Esophagus squamous epithelium (tissue), 5 donors: Measurements from ENCODE around the gene CDK11B. TPM values are rescaled to one million over a fixed set of nuclear protein-coding genes. Genes with fewer than 3 reads are reported as not detected.
A peak's percentile ranks its signal among the peaks of the same experiment; 100 is the strongest.

ENCODE experiments used
- DNase-seq: peaks from one replicate; lab custom pipeline; 2025; lab: John Stamatoyannopoulos, UW
- H3K27ac ChIP-seq, 4 donors: fragments of 200-600 bp; sonication (generic); one replicate each; pipeline ENCODE4 v1.5.1; 2016 to 2019; ENCODE audit warnings: mild to moderate bottlenecking in 1 of 4
- H3K27me3 ChIP-seq, 4 donors: fragments of 200-600 bp; sonication (generic); 1 replicate in 3 of 4; 2 replicates in 1 of 4; pipeline versions ENCODE4 v1.5.1 to v1.6.0; 2017 to 2021; ENCODE audit warnings: antibody characterized with exemption in 1 of 4
- H3K36me3 ChIP-seq, 3 donors: fragments of 200-600 bp; sonication (generic); one replicate each; pipeline ENCODE4 v1.5.1; 2016 to 2019
- H3K4me1 ChIP-seq, 3 donors: fragments of 200-600 bp; sonication (generic); one replicate each; pipeline ENCODE4 v1.5.1; 2017 to 2019
- H3K4me3 ChIP-seq, 4 donors: fragments of 200-600 bp; sonication (generic); 1 replicate in 3 of 4; 2 replicates in 1 of 4; pipeline ENCODE4 v1.5.1; 2016 to 2019; ENCODE audit warnings: mild to moderate bottlenecking in 2 of 4, moderate library complexity in 1 of 4
- H3K9me3 ChIP-seq, 3 donors: fragments of 200-600 bp; sonication (generic); one replicate each; pipeline ENCODE4 v1.5.1; 2016 to 2019
- CTCF ChIP-seq, 6 experiments: fragments of 450-650 bp in 4 of 6; fragments of 200-600 bp in 2 of 6; sonication (generic) in 2 of 6; IDR thresholded peaks; one replicate each; pipeline ENCODE4 v1.5.1; 2016 to 2019; ENCODE audit warnings: antibody characterized with exemption in 6 of 6, mild to moderate bottlenecking in 4 of 6, moderate library complexity in 4 of 6
- POLR2A ChIP-seq, 4 donors: fragments of 450-650 bp; IDR thresholded peaks; one replicate each; pipeline ENCODE4 v1.6.1; 2017; ENCODE audit warnings: antibody characterized with exemption in 4 of 4, mild to moderate bottlenecking in 4 of 4, moderate library complexity in 3 of 4
- WGBS, 2 donors: methylation state at CpG; one replicate each; pipeline ENCODE4 v1.1.5; 2018; 5-methylcytosine and 5-hydroxymethylcytosine counted together
- intact Hi-C: fragments of 100-400 bp; cut with DNase I; formaldehyde crosslinking; loops from one replicate; pipeline ENCODE4 v1.15.0; 2022
- total RNA-seq, 4 donors: library from RNA; depleted of rRNA; stranded (reverse); fragments of >200 nt; gene quantifications; one replicate each; pipeline ENCODE4 v1.1.0, GENCODE V29; 2016
- donor health status: DM: yes; HTN: yes; CAD: no.

Gene CDK11B
- total RNA-seq, 4 donors from 2014 or later, result 10.1 to 17.2 (median 13.7) TPM

GRCh38 chr1:1625404-1625775 lies 33.4 kb downstream of the CDK11B start:
- H3K4me3 ChIP-seq, result no peak overlapping the region
- peaks cover 0 to 26% (median 0%) of the 10 kb centered on the region in 3 donors for H3K36me3 ChIP-seq
- no peak for TF ChIP-seq CTCF (IDR thresholded peaks at IDR 0.05)
- TF ChIP-seq POLR2A (IDR thresholded peaks at IDR 0.05), result no peak
- H3K27ac ChIP-seq, result no peak overlapping the region
- H3K9me3 ChIP-seq, result no peaks in the 10 kb centered on the region
- intact Hi-C loops, result no loop called here
- WGBS, 2 donors, result 90% methylated on average over 7 of the region's 28 CpGs; no CpG with 5 or more reads in 1 of the 2 donors
- peaks cover 0 to 18% (median 0%) of the 10 kb centered on the region in 4 donors for H3K27me3 ChIP-seq
- DNase-seq, result no peak
- peaks cover 10 to 74% (median 21%) of the 10 kb centered on the region in 3 donors for H3K4me1 ChIP-seq

GRCh38 chr1:1624443-1625403 lies 34.1 kb downstream of the CDK11B start:
- DNase-seq, result no peak
- intact Hi-C loops, result no loop called here
- Histone ChIP-seq H3K27ac (peak overlapping the region in 1 of 4 donors; percentile 2), H3K36me3 (peaks cover 0 to 30% (median 0%) of the 10 kb centered on the region in 3 donors), H3K27me3 (peaks cover 0 to 12% (median 0%) of the 10 kb centered on the region in 4 donors), H3K4me3 (no peak overlapping the region), H3K4me1 (peaks cover 10 to 70% (median 21%) of the 10 kb centered on the region in 3 donors), H3K9me3 (no peaks in the 10 kb centered on the region)
- 73 to 91% methylated on average over 12 to 14 of the region's 38 CpGs for WGBS, 2 donors
- no peak for TF ChIP-seq POLR2A (IDR thresholded peaks at IDR 0.05)
- TF ChIP-seq CTCF (IDR thresholded peaks at IDR 0.05), result no peak

GRCh38 chr1:1623631-1624442 lies 35.0 kb downstream of the CDK11B start:
- no peak overlapping the region for H3K27ac ChIP-seq
- H3K4me3 ChIP-seq, result no peak overlapping the region
- peaks cover 0 to 3% (median 0%) of the 10 kb centered on the region in 4 donors for H3K27me3 ChIP-seq
- H3K4me1 ChIP-seq, result peaks cover 10 to 65% (median 13%) of the 10 kb centered on the region in 3 donors
- TF ChIP-seq CTCF (IDR thresholded peaks at IDR 0.05) (no peak), POLR2A (IDR thresholded peaks at IDR 0.05) (no peak)
- no peaks in the 10 kb centered on the region for H3K9me3 ChIP-seq
- DNase-seq, result no peak
- intact Hi-C loops, result no loop called here
- WGBS, 2 donors, result 88 to 97% methylated on average over 10 to 31 of the region's 51 CpGs
- H3K36me3 ChIP-seq, result peaks cover 0 to 35% (median 0%) of the 10 kb centered on the region in 3 donors

- no peak for TF ChIP-seq POLR2A (IDR thresholded peaks at IDR 0.05)
- TF ChIP-seq CTCF (IDR thresholded peaks at IDR 0.05), result no peak
- Histone ChIP-seq H3K9me3 (no peaks in the 10 kb centered on the region), H3K27me3 (no peaks in the 10 kb centered on the region), H3K4me1 (peaks cover 8 to 62% (median 10%) of the 10 kb centered on the region in 3 donors), H3K36me3 (peaks cover 0 to 41% (median 0%) of the 10 kb centered on the region in 3 donors), H3K4me3 (no peak overlapping the region), H3K27ac (no peak overlapping the region)
- no peak for DNase-seq
- 80 to 95% methylated on average over 6 to 8 of the region's 33 CpGs for WGBS, 2 donors
- intact Hi-C loops, result no loop called here
Observed at GRCh38 chr1:1623181-1623630, 35.6 kb downstream of the CDK11B start.
